SJSA1 (cell line): ENCODE results near the gene NRDC. TPM values are rescaled to one million over a fixed set of nuclear protein-coding genes. Genes with fewer than 3 reads are reported as not detected.

Experiments used
- total RNA-seq: library from RNA; depleted of rRNA; stranded (reverse); fragments of >200 nt; shearing (Covaris generic); gene quantifications from 2 replicates; pipeline ENCODE4 v1.2.3, GENCODE V29; 2014; rRNA removed

Gene NRDC
- total RNA-seq, 1 experiment from 2014 or later, result 62.9 TPM

Other genes starting within 250 kb of the NRDC start
- 20.6 and 31.4 TPM in 2 replicates for gene RAB3B, start 112.0 kb upstream of the NRDC start, total RNA-seq
- gene KTI12, start 155.1 kb upstream of the NRDC start, total RNA-seq, result 19.8 and 34.0 TPM in 2 replicates
- gene TXNDC12, start 176.5 kb upstream of the NRDC start, total RNA-seq, result 69.7 and 100 TPM in 2 replicates
- gene BTF3L4, start 177.6 kb upstream of the NRDC start, total RNA-seq, result 63.7 and 91.1 TPM in 2 replicates